ENCODE measurements around the gene PRKX. TPM values are rescaled to one million over a fixed set of nuclear protein-coding genes. Genes with fewer than 3 reads are reported as not detected.

The PRKX gene
- total RNA-seq, result 9.6 and 13.7 TPM in 2 replicates

DNA sequence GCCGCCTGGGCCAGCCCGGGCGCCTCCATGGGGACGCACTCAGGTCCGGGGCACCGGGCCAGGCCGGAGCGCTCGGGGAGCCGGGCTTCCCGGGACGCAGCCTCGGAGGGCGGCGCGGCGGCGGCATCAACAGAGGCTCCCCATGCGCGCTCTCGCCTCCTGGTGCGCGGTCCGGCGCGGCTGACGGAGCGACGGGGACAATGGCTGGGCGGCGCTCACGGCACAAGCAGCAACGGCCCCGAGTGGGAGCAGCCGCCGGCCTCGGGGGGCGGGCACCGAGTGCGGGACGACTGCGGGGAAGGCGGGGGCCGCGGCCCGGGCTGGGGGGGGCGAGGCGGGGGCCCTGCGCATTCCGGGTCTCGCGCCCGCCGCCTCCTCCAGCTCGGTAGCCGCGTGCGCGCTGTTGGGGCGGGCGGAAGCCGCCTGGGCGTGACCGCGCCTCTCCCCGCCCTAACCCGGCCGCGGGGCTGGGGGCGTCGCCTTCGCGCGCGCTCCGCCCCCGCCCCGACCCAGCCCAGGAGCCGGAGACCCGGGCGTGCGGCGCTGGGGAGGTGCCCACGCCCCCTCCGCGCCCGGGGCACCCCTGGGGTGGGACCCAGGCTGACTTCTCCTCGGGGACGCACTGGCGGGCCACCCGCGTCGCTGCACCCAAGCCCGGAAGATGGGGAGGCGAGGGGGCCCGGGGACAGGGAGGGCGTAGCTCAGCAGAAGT is at the start of gene PRKX:
Gene PRKX, minus strand, starts transcription at position 425 of the 712 bp plus-strand sequence. Its CDS starts 396 bp downstream, at position 29.

All from epithelial cell of alveolus of lung (primary cell).